Adrenal gland (tissue), 5 donors: ENCODE results near the gene PAX7.
"Not testable (repeated sequence)": the region's sequence is repeated elsewhere in the genome, so short reads cannot be mapped to it uniquely, and the experiment has no call there.

Source experiments
- POLR2A ChIP-seq, 2 donors: fragments of 450-650 bp; IDR thresholded peaks; one replicate each; pipeline ENCODE4 v1.6.1; 2017; ENCODE audit warnings: antibody characterized with exemption in 2 of 2, mild to moderate bottlenecking in 2 of 2, moderate library complexity in 1 of 2
- TF ChIP-seq, protein P1 (sequence below), 6 experiments: fragments of 450-650 bp in 4 of 6; fragments of 200-600 bp in 2 of 6; sonication (generic) in 1 of 6; IDR thresholded peaks; 1 replicate in 5 of 6; 2 replicates in 1 of 6; pipeline versions ENCODE4 v1.5.1 to v1.8.0; 2016 to 2021; ENCODE audit warnings: antibody characterized with exemption in 6 of 6, mild to moderate bottlenecking in 2 of 6, moderate library complexity in 1 of 6
- donor health status: DM: no; HTN: no; CAD: no.

GRCh38 chr1:18694289-18694688 is 63.6 kb downstream of the PAX7 start:
- TF ChIP-seq, protein P1, sequence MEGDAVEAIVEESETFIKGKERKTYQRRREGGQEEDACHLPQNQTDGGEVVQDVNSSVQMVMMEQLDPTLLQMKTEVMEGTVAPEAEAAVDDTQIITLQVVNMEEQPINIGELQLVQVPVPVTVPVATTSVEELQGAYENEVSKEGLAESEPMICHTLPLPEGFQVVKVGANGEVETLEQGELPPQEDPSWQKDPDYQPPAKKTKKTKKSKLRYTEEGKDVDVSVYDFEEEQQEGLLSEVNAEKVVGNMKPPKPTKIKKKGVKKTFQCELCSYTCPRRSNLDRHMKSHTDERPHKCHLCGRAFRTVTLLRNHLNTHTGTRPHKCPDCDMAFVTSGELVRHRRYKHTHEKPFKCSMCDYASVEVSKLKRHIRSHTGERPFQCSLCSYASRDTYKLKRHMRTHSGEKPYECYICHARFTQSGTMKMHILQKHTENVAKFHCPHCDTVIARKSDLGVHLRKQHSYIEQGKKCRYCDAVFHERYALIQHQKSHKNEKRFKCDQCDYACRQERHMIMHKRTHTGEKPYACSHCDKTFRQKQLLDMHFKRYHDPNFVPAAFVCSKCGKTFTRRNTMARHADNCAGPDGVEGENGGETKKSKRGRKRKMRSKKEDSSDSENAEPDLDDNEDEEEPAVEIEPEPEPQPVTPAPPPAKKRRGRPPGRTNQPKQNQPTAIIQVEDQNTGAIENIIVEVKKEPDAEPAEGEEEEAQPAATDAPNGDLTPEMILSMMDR (IDR thresholded peaks at IDR 0.05) = not testable (repeated sequence)
- not testable (repeated sequence) for TF ChIP-seq POLR2A (IDR thresholded peaks at IDR 0.05)
